ENCODE data around the gene EPHA3.

GRCh38 chr3:89303701-89304100 is 196.3 kb downstream of the EPHA3 start:
- no peak for TF ChIP-seq HDAC2 (IDR thresholded peaks at IDR 0.05)
- TF ChIP-seq WHSC1 (IDR thresholded peaks at IDR 0.05; ENCODE audit: low read length): no peak
- TF ChIP-seq FOS (IDR thresholded peaks at IDR 0.05; ENCODE audit: extremely low read depth, insufficient read length): no peak
- TF ChIP-seq ZNF217 (CRISPR knock-in tag; IDR thresholded peaks at IDR 0.05): no peak
- TF ChIP-seq POLR2AphosphoS5 (IDR thresholded peaks at IDR 0.05; ENCODE audit: control insufficient read depth, insufficient read depth, low read depth, low read length): no peak
- TF ChIP-seq CREB1 (IDR thresholded peaks at IDR 0.05): no peak
- TF ChIP-seq CREB1 (CRISPR knock-in tag; IDR thresholded peaks at IDR 0.05): no peak
- no peak for TF ChIP-seq CTCF (IDR thresholded peaks at IDR 0.05 in 2 of 3, conservative IDR thresholded peaks at IDR 0.05 in 1 of 3; ENCODE audit: insufficient read depth in 2 of 3, low read depth in 1 of 3, low read length in 3 of 3)
- no peak for TF ChIP-seq THAP7 (CRISPR knock-in tag; IDR thresholded peaks at IDR 0.05)
- TF ChIP-seq RFX5 (IDR thresholded peaks at IDR 0.05; ENCODE audit: low read depth, low read length): no peak
- no peak for TF ChIP-seq ETS2 (tag; IDR thresholded peaks at IDR 0.05; ENCODE audit: borderline replicate concordance, poor library complexity, severe bottlenecking)
- TF ChIP-seq HMGN3 (IDR thresholded peaks at IDR 0.05; ENCODE audit: borderline replicate concordance, extremely low read depth, insufficient read length, low read depth, low read length): no peak
- TF ChIP-seq TAF7 (tag; IDR thresholded peaks at IDR 0.05): no peak
- no peak for TF ChIP-seq MAZ (CRISPR knock-in tag; conservative IDR thresholded peaks at IDR 0.05 in 1 of 2, IDR thresholded peaks at IDR 0.05 in 1 of 2)
- TF ChIP-seq ZNF165 (CRISPR knock-in tag; IDR thresholded peaks at IDR 0.05; ENCODE audit: borderline replicate concordance): no peak

All from K562 (cell line).